Measurements from ENCODE around the gene EXOC6B. TPM values are rescaled to one million over a fixed set of nuclear protein-coding genes. Genes with fewer than 3 reads are reported as not detected.

Gene EXOC6B
- total and polyA plus RNA-seq, 2 of the 8 experiments (the other 6 are each of a cell fraction or from before 2014, with no cell fraction given), result 13.5 to 33.0 TPM

- Histone ChIP-seq H3K4me2 (ENCODE audit: insufficient read depth in 1 of 2, low read depth in 2 of 2, low read length in 2 of 2) (no peak overlapping the region), H3K4me1 (replicated peaks in 1 of 4; ENCODE audit: control insufficient read depth in 3 of 4, insufficient read depth in 4 of 4, low read length in 3 of 4) (peaks cover 0 to 3% (median 2%) of the 10 kb centered on the region in 4 experiments; a peak in 2 of 7 replicates), H3K23me2 (ENCODE audit: low read depth, low read length) (no peaks in the 10 kb centered on the region), H2AK5ac (ENCODE audit: low read depth, low read length) (no peak overlapping the region), H3K4me3 (ENCODE audit: extremely low read depth in 1 of 4, insufficient read depth in 2 of 4, low read depth in 3 of 4, low read length in 4 of 4) (no peak overlapping the region), H3K27me3 (replicated peaks in 1 of 4; ENCODE audit: control insufficient read depth in 3 of 4, extremely low read depth in 1 of 4, insufficient read depth in 3 of 4, low read length in 3 of 4) (no peaks in the 10 kb centered on the region), H3K23ac (ENCODE audit: insufficient read length) (no peak overlapping the region), H3K79me1 (ENCODE audit: low read depth, low read length) (no peaks in the 10 kb centered on the region), H4K91ac (replicated peaks; ENCODE audit: insufficient read length, low read length) (no peak overlapping the region), H3K14ac (ENCODE audit: insufficient read length) (no peak overlapping the region), H2BK20ac (ENCODE audit: low read length) (no peak overlapping the region), H3K4ac (replicated peaks; ENCODE audit: insufficient read length, low read depth, low read length) (no peak overlapping the region), H2BK12ac (ENCODE audit: low read depth, low read length) (no peak overlapping the region), H3K56ac (replicated peaks; ENCODE audit: insufficient read length, low read depth, low read length) (no peak overlapping the region), H4K8ac (ENCODE audit: extremely low read depth, insufficient read depth, low read length) (no peak overlapping the region), H3K9ac (replicated peaks in 1 of 4; ENCODE audit: extremely low read depth in 1 of 4, low read depth in 3 of 4, low read length in 3 of 4) (no peak overlapping the region), H3K27ac (ENCODE audit: low read depth, low read length) (no peak overlapping the region), H3K18ac (ENCODE audit: extremely low read depth, low read length) (no peak overlapping the region), H2AFZ (ENCODE audit: low read length) (no peak overlapping the region), H2BK5ac (ENCODE audit: low read depth, low read length) (no peak overlapping the region), H3K36me3 (ENCODE audit: control insufficient read depth in 2 of 4, insufficient read depth in 4 of 4, low read length in 3 of 4) (no peaks in the 10 kb centered on the region), H2BK120ac (replicated peaks; ENCODE audit: low read depth, low read length) (no peak overlapping the region), H2BK15ac (ENCODE audit: low read length) (no peak overlapping the region), H4K20me1 (replicated peaks in 1 of 2; ENCODE audit: control insufficient read depth in 1 of 2, insufficient read depth in 2 of 2, low read length in 2 of 2) (no peaks in the 10 kb centered on the region), H3K79me2 (ENCODE audit: control insufficient read depth in 1 of 2, insufficient read depth in 2 of 2, low read length in 2 of 2) (no peaks in the 10 kb centered on the region), H3K9me3 (ENCODE audit: insufficient read depth in 2 of 2, low read depth in 1 of 2, low read length in 1 of 2) (no peaks in the 10 kb centered on the region), H4K5ac (ENCODE audit: insufficient read length, low read depth, low read length) (no peak overlapping the region)
- FAIRE-seq (peak; percentile 52), DNase-seq (ENCODE audit: low read depth in 1 of 2, low spot score in 2 of 2) (no peak)
- WGBS, 2 experiments (ENCODE audit: extremely low coverage in 1 of 2, insufficient coverage in 1 of 2, insufficient read length in 1 of 2, insufficient replicate concordance in 2 of 2, low coverage in 1 of 2, low lambda C conversion rate in 2 of 2, missing lambda C conversion rate in 1 of 2), result 79% methylated on average over 3 of the region's 3 CpGs; no CpG with 5 or more reads in 1 of the 2 experiments
- CTCF ChIA-PET (ENCODE audit: partially characterized antibody), result interaction anchor here (1.4 kb wide), 1 partner anchor 16 kb away, joined by 3 read pairs; no protein-coding TSS in a partner anchor
- POLR2A ChIA-PET (ENCODE audit: partially characterized antibody), result interaction anchor here (0.6 kb wide), 1 partner anchor 532 kb away, joined by 3 read pairs; no protein-coding TSS in a partner anchor
- TF ChIP-seq JUND (IDR thresholded peaks at IDR 0.05; ENCODE audit: low read length) (0 out of 2 replicates have a peak, but pooled peaks have one; percentile 20), BRCA1 (IDR thresholded peaks at IDR 0.05; ENCODE audit: low read depth, low read length) (no peak)
Observed at GRCh38 chr2:72236445-72237067, 589.3 kb downstream of the EXOC6B start.
